HG03159 (cell line): ENCODE results near the gene RNF217.
"Not testable (repeated sequence)": the region's sequence is repeated elsewhere in the genome, so short reads cannot be mapped to it uniquely, and the experiment has no call there.

Experiments
- ATAC-seq: cut with Tn5 transposase; IDR thresholded peaks from one replicate; pipeline ENCODE4 v1.9.1; 2021; ENCODE audit warnings: mild to moderate bottlenecking, moderate library complexity; ENCODE audit not compliant: unreplicated experiment

The RNF217 gene

DNA sequence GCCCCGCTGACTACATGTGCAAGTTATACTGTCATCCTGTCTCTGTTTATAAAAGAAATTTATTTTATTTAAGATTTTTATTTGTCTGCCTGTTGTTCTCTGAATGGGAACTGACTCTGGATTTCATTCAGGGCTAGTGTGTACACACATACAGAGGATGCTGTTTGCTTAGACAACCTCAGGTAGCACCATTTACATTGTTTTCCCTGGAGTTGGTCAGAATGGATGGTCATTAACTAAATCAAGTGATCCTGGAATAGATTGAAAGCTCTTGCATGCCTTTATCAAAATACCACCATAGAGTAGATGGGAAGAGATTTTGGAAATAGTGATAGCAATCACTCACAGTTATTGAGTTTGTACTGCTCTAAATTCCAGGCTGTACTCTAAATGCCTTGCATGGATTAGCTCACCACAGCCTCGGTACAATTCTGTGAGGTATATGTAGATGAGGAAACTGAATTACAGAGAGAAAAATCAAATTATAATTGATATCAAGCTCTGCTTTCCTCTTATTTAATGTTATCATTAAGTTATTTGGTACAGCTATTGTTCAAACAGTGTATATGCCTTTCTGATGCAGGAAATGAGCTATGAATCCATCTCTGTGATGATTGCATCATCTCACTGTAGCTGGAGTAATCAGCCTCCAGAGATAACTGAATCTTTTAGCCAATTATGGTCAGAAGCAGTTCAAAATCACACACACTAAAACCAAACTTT lies 51.9 kb downstream of the RNF217 start:
- ATAC-seq: no peak

DNA sequence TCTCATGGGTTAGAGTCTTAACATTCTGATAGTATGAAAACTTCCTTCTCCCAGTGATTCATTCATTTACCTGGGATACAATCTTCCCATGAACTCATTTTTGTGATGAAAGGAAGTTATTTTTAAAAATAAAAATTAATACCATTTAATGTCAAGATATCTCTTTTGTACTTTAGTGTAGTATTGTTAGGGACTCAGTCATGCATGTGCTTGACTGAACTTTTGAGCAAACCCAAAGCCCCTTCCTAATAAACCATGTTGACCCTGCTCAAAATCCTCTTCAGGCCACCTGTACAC lies 52.4 kb downstream of the RNF217 start:
- ATAC-seq: no peak

DNA sequence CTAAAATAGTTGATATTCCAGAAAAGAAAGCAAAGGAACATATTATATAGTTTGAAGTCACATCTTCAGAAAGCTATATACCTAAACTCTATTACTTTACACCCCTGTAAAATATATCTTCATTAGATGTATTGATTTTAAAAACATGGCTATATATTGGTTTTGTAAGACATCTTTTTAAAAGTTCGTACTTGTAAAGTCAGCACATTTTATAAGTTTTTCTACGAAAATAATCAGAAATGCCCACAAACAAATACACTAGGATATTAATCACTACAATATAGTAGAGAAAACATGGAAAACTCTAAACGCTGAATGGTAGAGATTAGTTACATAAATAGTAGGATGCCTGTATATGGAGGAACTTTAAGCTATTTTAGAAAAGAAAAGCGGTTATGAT lies 52.9 kb downstream of the RNF217 start:
- ATAC-seq: no peak

DNA sequence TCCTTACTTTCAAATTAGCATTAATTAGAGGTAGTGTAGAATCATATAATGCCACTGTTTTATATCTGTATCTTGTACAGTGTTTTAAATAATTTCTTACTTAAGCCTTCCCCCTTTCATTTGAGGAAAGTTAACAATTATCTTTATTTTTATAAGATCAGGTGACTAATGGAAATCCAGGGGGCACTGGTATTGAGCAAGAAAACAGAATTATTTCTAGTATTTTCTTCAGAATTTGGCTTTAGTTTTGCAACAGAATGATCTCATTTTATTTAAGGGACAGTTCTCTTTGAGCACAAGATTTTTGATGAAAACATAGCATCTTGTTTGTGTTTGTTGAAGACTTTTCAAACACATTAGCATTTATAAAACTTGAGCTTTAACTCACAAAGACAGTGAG lies 55.9 kb downstream of the RNF217 start:
- no peak for ATAC-seq

DNA sequence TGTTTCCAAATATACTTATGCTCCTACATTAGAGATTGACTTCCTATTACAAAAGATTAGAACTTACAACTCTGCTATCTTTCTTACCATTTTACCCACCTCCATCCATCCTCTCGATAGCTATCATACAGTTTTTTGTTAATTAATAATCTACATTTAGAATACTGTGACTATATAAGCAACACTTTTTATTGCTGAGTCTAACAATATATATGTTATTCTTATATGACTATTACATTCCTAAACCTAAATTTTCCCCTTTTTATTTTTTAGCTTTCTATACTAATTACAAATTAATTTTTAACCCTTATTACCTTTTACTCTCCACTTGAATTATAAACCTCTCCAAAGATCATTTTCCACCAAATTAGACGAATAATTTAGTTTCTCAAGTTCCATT lies 57.0 kb downstream of the RNF217 start:
- ATAC-seq: no peak

DNA sequence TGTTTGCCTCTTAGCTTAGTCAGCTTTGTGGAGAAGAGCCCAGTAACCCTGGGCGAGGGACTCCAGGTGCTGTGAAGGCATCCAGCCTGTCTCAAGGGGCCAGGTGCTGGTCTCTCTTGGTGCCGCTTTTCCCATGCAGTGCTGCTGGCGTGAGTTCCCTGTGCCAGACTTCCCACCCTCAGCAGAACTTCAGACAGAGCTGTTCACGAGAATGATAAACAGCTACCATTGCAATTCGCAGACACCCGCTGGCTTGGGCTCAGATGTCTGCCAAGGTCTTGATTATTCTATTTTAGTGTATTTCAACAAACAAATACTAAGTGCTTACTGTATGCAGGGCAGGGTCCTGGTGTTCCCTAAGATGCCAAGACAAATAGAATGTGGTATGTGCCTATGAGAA lies 57.7 kb downstream of the RNF217 start:
- ATAC-seq: no peak

DNA sequence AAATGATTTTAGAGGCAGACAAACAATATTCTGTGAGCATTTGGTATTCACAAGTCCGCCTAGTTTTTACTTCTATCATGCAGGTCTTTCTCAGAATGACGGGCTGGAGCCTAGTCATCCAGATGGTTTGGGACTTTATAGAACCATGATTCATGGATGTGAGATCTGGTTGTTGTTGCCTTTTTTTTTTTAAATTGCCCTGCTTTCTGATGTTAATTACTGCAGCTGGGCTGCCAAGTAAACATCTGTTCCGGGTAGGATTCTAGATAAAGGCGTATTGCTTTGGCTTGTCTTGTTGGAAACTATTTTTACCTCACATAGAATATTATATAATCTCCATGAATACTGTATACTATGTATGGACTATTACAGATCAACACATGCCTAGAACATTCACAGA lies 58.1 kb downstream of the RNF217 start:
- ATAC-seq: no peak

DNA sequence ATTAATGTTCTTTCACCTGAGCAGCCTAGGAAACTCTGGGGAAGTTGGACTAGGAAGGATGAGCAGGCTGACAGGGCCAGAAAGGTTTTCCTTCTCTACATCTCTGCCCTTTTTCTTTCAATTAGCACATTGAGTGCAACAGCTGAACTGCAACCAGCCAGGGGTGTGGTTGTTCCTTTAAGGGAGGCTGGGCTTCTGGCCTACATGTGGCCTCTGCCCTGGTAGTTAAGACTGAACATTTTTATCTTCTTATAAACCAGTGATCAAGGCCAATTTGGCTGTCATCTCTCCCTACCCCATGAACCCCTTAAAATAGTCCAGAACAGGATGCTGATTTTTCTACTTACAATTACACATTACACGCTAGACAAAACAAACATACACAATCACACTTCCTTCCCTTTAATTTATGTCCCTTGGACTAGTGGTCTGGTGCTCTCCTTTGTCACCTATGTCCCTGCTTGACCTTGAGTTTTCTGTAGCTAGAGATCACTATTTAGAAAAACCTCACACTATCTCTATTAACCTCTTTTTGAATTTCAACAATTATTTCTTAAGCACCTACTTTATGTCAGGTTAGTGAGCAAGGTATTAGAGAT lies 60.3 kb downstream of the RNF217 start:
- no peak for ATAC-seq

DNA sequence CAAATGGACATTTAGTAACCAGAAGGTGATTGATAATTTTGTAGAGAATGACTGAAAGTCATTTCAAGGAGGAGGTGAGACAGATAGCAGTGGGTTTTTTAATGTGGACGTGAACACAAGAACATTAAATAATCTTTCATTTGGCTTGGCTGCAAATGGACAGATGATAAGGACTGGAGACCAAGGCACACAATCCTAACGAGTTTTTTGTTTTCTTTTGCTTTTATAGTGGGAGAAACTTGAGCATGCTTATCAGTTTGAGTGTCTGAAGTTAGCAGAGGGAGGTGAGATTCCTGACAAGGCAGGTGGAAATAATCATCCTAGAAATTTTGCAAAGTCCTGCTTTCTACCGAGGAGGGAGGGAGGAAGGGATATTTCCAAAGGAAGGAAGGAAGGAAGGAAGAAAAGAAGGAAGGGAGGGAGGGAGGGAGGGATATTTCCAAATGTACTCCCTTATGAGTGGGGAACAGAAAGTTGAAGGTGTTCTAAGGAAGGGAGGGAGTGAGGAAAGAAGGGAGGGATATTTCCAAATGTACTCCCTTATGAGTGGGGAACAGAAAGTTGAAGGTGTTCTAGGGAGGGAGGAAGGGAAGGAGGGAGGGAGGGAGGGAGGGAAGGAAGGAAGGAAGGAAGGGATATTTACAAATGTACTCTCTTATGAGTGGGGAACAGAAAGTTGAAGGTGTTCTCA lies 63.1 kb downstream of the RNF217 start:
- ATAC-seq: no peak

DNA sequence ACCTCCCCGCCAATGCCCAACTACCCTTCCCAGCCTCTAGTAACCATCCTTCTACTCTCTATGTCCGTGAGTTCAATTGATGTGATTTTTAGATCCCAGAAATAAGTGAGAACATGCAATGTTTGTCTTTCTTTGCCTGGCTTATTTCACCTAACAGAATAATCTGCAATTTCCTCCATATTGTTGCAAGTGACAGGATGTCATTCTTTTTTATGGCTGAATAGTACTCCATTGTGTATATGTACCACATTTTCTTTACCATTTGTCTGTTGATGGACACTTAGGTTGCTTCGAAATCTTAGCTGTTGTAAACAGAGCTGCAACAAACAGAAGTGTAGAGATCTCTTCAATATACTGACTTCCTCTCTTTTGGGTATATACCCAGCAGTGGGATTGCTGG lies 65.0 kb downstream of the RNF217 start:
- ATAC-seq: no peak

DNA sequence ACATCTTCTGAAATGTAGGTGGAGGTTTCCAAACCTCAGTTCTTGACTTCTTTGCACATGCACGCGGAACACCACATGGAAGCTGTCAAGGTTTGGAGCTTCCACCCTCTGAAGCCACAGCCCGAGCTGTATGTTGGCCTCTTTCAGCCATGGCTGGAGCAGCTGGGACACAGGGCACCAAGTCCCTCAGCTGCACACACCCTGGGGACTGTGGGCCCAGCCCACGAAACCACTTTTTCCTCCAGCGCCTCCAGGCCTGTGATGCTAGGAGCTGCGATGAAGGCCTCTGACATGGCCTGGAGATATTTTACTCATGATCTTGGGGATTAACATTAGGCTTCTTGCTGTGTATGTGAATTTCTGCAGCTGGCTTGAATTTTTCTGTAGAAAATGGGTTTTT lies 68.7 kb downstream of the RNF217 start:
- ATAC-seq: no peak

DNA sequence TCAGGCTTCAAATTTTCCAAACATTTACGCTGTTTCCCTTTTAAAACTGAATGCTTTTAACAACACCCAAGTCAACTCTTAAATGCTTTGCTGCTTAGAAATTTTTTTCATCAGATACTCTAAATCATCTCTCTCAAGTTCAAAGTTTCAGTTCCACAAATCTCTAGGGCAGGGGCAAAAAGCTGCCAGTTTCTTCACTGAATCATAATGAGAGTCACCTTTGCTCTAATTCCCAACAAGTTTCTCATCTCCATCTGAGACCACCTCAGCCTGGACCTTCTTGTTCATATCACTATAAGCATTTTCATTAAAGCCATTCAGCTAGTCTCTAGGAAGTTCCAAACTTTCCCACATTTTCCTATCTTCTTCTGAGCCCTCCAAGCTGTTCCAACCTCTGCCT lies 69.1 kb downstream of the RNF217 start:
- no peak for ATAC-seq

DNA sequence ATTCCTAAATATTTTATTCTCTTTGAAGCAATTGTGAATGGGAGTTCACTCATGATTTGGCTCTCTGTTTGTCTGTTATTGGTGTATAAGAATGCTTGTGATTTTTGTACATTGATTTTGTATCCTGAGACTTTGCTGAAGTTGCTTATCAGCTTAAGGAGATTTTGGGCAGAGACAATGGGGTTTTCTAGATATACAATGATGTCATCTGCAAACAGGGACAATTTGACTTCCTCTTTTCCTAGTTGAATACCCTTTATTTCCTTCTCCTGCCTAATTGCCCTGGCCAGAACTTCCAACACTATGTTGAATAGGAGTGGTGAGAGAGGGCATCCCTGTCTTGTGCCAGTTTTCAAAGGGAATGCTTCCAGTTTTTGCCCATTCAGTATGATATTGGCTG lies 72.7 kb downstream of the RNF217 start:
- not testable (repeated sequence) for ATAC-seq

DNA sequence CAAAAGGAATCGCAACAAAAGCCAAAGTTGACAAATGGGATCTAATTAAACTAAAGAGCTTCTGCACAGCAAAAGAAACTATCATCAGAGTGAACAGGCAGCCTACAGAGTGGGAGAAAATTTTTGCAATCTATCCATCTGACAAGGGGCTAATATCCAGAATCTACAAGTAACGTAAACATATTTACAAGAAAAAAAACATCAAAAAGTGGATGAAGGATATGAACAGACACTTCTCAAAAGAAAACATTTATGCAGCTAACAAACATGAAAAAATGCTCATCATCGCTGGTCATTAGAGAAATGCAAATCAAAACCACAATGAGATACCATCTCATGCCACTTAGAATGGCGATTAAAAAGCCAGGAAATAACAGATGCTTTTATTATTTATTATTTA lies 74.2 kb downstream of the RNF217 start:
- ATAC-seq: not testable (repeated sequence)

DNA sequence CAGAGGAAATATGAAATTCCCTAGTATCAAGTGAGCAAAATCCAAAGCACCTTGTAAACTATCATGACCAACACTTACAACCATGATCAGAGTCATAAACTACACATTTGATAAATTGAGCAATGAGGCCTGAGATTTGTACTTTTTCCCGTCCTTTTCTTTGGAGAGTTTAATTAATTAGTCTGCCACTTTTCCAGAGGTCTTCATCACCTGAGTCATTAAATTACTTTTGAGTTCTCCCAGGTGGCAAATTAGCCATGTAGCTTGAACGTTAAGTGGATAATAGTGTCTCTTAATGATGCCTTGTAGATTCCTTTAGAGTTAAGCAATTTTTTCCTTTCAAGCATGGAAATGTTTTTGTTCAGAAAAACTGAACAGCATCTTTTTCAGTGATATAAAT lies 75.6 kb downstream of the RNF217 start:
- ATAC-seq: no peak

DNA sequence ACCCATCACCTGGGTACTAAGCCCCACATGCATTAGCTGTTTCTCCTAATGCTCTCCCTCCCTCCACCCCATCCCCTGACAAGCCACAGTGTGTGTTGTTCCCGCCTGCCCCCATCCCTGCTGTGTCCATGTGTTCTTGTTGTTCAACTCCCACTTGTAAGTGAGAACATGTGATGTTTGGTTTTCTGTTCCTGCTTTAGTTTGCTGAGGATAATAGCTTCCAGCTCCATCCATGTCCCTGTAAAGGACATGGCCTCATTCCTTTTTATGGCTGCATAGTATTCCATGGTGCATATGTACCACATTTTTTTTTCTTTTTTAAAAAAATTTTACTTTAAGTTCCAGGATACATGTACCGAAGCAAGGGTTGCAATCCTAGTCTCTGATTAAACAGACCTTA lies 76.7 kb downstream of the RNF217 start:
- no peak for ATAC-seq

DNA sequence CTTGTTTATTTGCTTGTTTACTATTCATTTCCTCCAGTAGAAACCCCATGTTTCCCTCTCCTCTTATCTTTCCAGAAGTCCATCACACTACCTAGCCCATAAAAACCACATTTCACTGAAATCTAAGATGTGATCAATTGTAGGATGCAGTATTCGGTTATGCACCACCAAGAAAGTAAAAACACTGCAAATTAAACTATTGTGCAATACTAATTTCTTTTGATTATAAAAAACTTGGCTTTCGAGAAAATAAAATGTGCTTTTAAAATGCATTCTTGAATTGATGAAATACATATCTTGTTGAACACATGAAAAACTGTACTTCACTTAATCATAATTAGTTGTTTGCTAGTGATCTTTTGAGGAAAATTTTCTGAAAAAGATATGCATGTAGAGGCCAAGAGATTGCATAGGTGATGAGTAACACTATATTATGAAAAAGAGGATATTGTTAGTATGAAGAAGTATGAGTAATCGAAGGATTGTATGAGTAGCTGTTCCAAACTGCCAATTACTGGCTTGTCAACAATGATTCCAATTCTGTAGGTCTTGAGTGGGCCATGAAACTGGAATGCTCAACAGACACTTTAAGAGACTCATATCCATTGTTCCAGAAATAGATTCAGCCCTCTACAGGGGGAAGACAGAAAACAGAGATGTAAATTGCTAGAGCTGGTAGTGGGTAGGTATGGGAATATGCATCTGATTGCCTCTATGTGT lies 79.7 kb downstream of the RNF217 start:
- ATAC-seq: no peak

DNA sequence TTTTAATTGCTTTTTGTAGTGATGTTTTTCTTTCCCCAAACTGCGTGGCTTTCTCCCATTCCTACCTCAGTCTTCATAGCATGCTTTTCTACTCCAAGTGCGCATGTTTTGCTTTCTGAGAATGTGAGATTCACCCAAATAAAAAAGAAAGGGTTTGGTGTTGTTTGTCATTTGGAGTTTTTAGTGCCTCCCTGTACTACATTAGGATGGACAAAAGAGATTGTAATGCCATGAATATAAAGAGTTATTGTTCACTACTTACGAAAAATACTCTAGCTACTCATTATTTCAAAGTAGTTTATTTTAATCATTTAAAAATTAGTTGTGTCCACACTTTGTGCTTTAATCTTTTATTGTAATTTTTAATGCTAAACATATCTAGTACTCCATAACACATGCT lies 81.8 kb downstream of the RNF217 start:
- ATAC-seq: no peak

DNA sequence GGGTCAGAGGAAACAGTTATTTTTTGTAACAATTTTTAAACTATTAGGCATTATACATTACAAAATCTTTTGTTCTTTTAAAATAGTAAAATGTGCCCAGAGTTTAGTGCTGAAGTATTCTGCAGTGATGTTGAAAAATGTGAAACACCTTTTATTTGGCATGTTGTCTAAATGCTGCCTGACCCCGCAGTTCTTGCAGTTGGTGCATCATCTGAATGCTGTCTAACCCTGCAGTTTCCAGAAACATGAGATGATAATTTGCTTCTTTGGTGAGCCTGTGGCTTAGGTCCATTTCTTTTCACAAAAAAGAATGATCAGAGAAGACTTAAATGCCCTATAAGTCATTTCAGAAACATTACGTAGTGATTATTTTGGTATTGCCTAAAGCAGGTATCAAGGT lies 82.4 kb downstream of the RNF217 start:
- ATAC-seq: no peak

DNA sequence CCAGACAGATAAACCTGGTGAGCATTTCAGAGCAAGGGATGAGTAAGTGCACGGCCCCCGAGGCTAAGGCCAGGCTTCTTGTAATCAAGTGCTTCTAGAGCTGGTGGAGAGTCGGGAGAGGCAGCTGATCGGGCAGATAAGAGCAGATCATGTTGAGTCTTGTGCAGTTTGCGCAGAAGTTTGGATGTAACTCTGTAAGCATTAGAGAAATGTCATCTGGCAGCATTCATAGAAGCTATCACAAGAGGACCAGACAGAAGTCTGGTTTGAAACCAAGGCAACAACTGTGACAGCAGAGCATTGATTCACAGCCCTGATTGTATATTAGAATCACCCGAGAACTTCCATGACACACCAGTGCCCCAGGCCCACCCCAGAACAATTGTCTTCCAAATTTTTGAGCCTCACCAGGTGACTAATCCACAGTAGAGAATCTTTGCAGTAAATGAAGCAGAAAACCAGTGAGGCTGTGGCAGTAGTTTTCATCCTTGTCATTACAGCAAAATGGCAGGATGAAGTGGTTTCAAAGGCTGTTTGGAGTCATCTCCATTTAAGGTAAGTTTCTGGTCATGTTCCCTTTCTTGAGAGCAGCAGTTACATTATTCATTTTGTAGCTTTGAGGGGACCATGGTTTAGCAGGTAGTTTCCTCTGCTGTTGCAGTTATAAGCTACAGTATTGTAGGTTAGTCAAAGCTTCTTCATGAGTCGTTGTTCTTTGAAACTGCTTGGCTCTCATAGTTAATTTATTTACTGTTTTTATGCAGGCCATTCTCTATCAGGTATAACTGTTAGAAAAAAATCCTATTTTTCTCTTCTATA lies 84.1 kb downstream of the RNF217 start:
- no peak for ATAC-seq

DNA sequence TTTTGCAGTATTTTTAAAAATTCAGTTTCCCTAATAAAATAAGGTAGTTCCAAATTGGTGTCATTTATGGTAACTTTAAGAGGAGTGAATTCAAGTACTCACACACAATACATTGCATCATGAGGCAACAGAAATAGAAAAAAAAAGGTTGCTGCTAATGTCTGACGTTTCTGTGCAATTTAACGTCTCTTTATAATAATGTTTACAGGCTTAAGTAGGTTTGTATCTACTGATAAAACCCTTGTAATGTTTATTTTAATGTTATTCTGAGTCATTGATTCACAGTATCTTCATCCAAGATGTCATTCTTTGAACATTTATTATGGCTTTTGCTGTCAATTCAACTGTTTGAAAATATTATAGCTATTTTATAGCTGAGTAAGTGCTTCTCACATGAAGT lies 86.0 kb downstream of the RNF217 start:
- no peak for ATAC-seq
